Keratinocyte (primary cell): ENCODE results near the gene GRIN1. TPM values are rescaled to one million over a fixed set of nuclear protein-coding genes. Genes with fewer than 3 reads are reported as not detected.

Experiments
- DNase-seq: peaks from one replicate; pipeline ENCODE4 v3.0.0-alpha.2; 2011; ENCODE audit warnings: low read depth, missing footprints, low spot score
- FAIRE-seq: peaks from 2 replicates; lab custom pipeline; 2011; peaks lifted over from hg19 to GRCh38; lab: Jason Lieb, UNC
- H2AFZ ChIP-seq: 2 replicates; pipeline ENCODE4 v1.6.0; 2012; ENCODE audit warnings: low read length, control low read depth, inconsistent platforms; ENCODE audit not compliant: control insufficient read depth
- H3K27ac ChIP-seq: 2 replicates; pipeline ENCODE4 v1.5.1; 2011; ENCODE audit warnings: low read length; ENCODE audit not compliant: control insufficient read depth, insufficient read depth
- H3K27me3 ChIP-seq: 3 replicates; pipeline ENCODE4 v1.6.0; 2011; ENCODE audit warnings: low read length; ENCODE audit not compliant: control insufficient read depth, insufficient read depth; ENCODE audit errors: extremely low read depth
- H3K36me3 ChIP-seq, 2 experiments: 2 replicates in 1 of 2; 3 replicates in 1 of 2; pipeline ENCODE4 v1.5.1; 2011; ENCODE audit warnings: low read length in 2 of 2, mild to moderate bottlenecking in 1 of 2; ENCODE audit not compliant: control insufficient read depth in 2 of 2, insufficient read depth in 2 of 2; ENCODE audit errors: extremely low read depth in 1 of 2
- H3K4me1 ChIP-seq: 3 replicates; pipeline ENCODE4 v1.5.1; 2011; ENCODE audit warnings: low read length; ENCODE audit not compliant: control insufficient read depth, insufficient read depth; ENCODE audit errors: extremely low read depth
- H3K4me2 ChIP-seq: 3 replicates; pipeline ENCODE4 v1.6.0; 2011; ENCODE audit warnings: low read depth, low read length; ENCODE audit not compliant: control insufficient read depth, insufficient read depth; ENCODE audit errors: extremely low read depth
- H3K4me3 ChIP-seq, 3 experiments: fragments of 200-600 bp in 1 of 3; sonication (generic) in 1 of 3; 2 replicates in 2 of 3; 3 replicates in 1 of 3; pipeline ENCODE4 v1.5.1; 2011 to 2016; ENCODE audit warnings: low read length in 3 of 3, mild to moderate bottlenecking in 3 of 3, control low read depth in 2 of 3, inconsistent platforms in 1 of 3, low read depth in 1 of 3, mixed read lengths in 1 of 3, mixed run types in 1 of 3, moderate library complexity in 1 of 3; ENCODE audit not compliant: control insufficient read depth in 2 of 3, insufficient read depth in 2 of 3; ENCODE audit errors: extremely low read depth in 1 of 3
- H3K79me2 ChIP-seq: 2 replicates; pipeline ENCODE4 v1.6.0; 2012; ENCODE audit warnings: low read length; ENCODE audit not compliant: control insufficient read depth, insufficient read depth
- H3K9ac ChIP-seq: 3 replicates; pipeline ENCODE4 v1.6.0; 2011; ENCODE audit warnings: low read length; ENCODE audit not compliant: control insufficient read depth, insufficient read depth; ENCODE audit errors: extremely low read depth
- H3K9me1 ChIP-seq: 3 replicates; pipeline ENCODE4 v1.6.0; 2011; ENCODE audit warnings: low read length; ENCODE audit not compliant: control insufficient read depth, insufficient read depth; ENCODE audit errors: extremely low read depth
- H3K9me3 ChIP-seq: 2 replicates; pipeline ENCODE4 v1.5.1; 2012; ENCODE audit warnings: low read depth, low read length; ENCODE audit not compliant: control insufficient read depth
- H4K20me1 ChIP-seq: 3 replicates; pipeline ENCODE4 v1.6.0; 2011; ENCODE audit warnings: low read length; ENCODE audit not compliant: control insufficient read depth, insufficient read depth; ENCODE audit errors: extremely low read depth
- CTCF ChIP-seq, 3 experiments: IDR thresholded peaks in 1 of 3; conservative IDR thresholded peaks in 1 of 3; optimal IDR thresholded peaks in 1 of 3; 2 replicates in 2 of 3; 3 replicates in 1 of 3; pipeline versions ENCODE3 to v1.5.1; 2011; ENCODE audit warnings: low read length in 3 of 3, mild to moderate bottlenecking in 3 of 3, moderate library complexity in 2 of 3, control low read depth in 1 of 3, inconsistent platforms in 1 of 3; ENCODE audit not compliant: insufficient read depth in 2 of 3; ENCODE audit errors: extremely low read depth in 1 of 3
- EZH2 ChIP-seq: IDR thresholded peaks from one replicate; pipeline ENCODE4 v1.6.1; 2012; ENCODE audit warnings: inconsistent platforms, mild to moderate bottlenecking, low read length, moderate library complexity
- dilution Hi-C: fragments of 300-500 bp; cut with MboI; formaldehyde crosslinking; loops from one replicate; pipeline ENCODE4 v1.7.0; 2020; ENCODE audit warnings: low sequenced_read_pairs; ENCODE audit not compliant: extremely low pct_ligation_motif_present
- polyA plus RNA-seq, 5 experiments: library from polyadenylated mRNA; depleted of rRNA in 3 of 5; stranded (reverse) in 3 of 5; stranded (forward) in 1 of 5; unstranded in 1 of 5; fragments of >200 nt; gene quantifications; 1 replicate in 1 of 5; 2 replicates in 3 of 5; 3 replicates in 1 of 5; pipeline versions ENCODE4 v1.2.1 to v1.2.3, GENCODE V29; 2011 to 2012; ENCODE audit warnings: missing spikeins in 2 of 5, low read depth in 1 of 5, low replicate concordance in 1 of 5

The GRIN1 gene
- polyA plus RNA-seq, 1 donor (not counting 4 experiments of a cell fraction or from before 2014, with no cell fraction given), result 0.03 TPM

GRCh38 chr9:137114220-137114612, 24.7 kb upstream of the GRIN1 start:
- Histone ChIP-seq H3K4me3 (peak overlapping the region; percentile 53 to 68 (median 61)), H3K9me3 (no peaks in the 10 kb centered on the region), H2AFZ (no peak overlapping the region), H3K4me2 (peak overlapping the region; percentile 70), H3K9ac (peak overlapping the region; percentile 33), H3K27me3 (peaks cover 7% of the 10 kb centered on the region), H3K9me1 (no peaks in the 10 kb centered on the region), H3K4me1 (no peaks in the 10 kb centered on the region), H4K20me1 (no peaks in the 10 kb centered on the region), H3K27ac (no peak overlapping the region), H3K79me2 (no peaks in the 10 kb centered on the region), H3K36me3 (peaks cover 0 to 2% of the 10 kb centered on the region in 2 experiments)
- dilution Hi-C loops, result no loop called here
- FAIRE-seq (no peak), DNase-seq (no peak)
- TF ChIP-seq CTCF (optimal IDR thresholded peaks at IDR 0.05 in 1 of 3, IDR thresholded peaks at IDR 0.05 in 1 of 3, conservative IDR thresholded peaks at IDR 0.05 in 1 of 3; ENCODE audit: extremely low read depth in 1 of 3, insufficient read depth in 2 of 3, low read length in 3 of 3), result no peak
- no peak for TF ChIP-seq EZH2

GRCh38 chr9:137114613-137115393, 24.2 kb upstream of the GRIN1 start, which contains the start of gene DPP7:
DPP7 (minus strand) TSS chr9:137114733; CDS start chr9:137114713, 20 bp downstream.
- Histone ChIP-seq H3K9me1 (no peaks in the 10 kb centered on the region), H3K27me3 (peaks cover 7% of the 10 kb centered on the region), H3K27ac (no peak within 1 kb of the TSS), H3K4me1 (no peaks in the 10 kb centered on the region), H3K79me2 (no peaks in the 10 kb centered on the region), H3K9me3 (no peaks in the 10 kb centered on the region), H2AFZ (peak within 1 kb of the TSS; percentile 33), H4K20me1 (no peaks in the 10 kb centered on the region), H3K36me3 (peaks cover 0 to 2% of the 10 kb centered on the region in 2 experiments), H3K4me3 (peak within 1 kb of the TSS; percentile 53 to 68 (median 61)), H3K9ac (peak within 1 kb of the TSS; percentile 33), H3K4me2 (peak within 1 kb of the TSS; percentile 70)
- dilution Hi-C loops, result no loop called here
- no peak for FAIRE-seq
- TF ChIP-seq EZH2, result no peak
- TF ChIP-seq CTCF (optimal IDR thresholded peaks at IDR 0.05 in 1 of 3, IDR thresholded peaks at IDR 0.05 in 1 of 3, conservative IDR thresholded peaks at IDR 0.05 in 1 of 3; ENCODE audit: extremely low read depth in 1 of 3, insufficient read depth in 2 of 3, low read length in 3 of 3), result no peak
- DNase-seq, result no peak
